Measurements from ENCODE around the gene KTI12. TPM values are rescaled to one million over a fixed set of nuclear protein-coding genes. Genes with fewer than 3 reads are reported as not detected.

The KTI12 gene
- total and polyA plus RNA-seq, 2 donors from 2014 or later = 6.4 to 8.5 TPM

- intact Hi-C loops (cut with DNase I) = loop anchor here (10.0 kb wide), 1 partner anchor 97 kb away; no protein-coding TSS in a partner anchor
Observed at GRCh38 chr1:52002038-52002917, 31.3 kb downstream of the KTI12 start.

DNA sequence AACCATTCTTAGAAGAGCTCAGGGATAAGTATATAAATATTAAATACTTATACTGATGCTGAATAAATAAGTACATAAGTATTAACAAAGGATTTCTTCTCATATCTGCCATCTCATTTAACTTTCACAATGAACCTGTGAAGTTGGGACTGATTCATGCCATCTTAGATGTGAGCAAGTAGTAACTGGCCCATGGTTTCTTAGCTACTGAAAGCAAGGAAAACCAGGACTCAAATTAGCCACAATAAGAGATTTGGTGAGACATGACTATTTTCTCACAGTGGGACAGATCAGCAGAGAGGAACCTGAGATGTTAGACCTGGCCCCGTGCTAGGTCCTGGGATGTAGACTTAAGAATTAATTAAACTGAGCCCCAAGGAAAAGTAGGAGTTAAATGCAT is 34.9 kb downstream of the KTI12 start:
- no peaks in the 10 kb centered on the region for H3K9me3 ChIP-seq (ENCODE audit: control insufficient read depth in 2 of 3, insufficient read depth in 1 of 3, low read length in 3 of 3)
- no peaks in the 10 kb centered on the region for H3K36me3 ChIP-seq (ENCODE audit: control insufficient read depth in 2 of 3, insufficient read depth in 3 of 3, low read length in 3 of 3)
- H3K4me3 ChIP-seq (ENCODE audit: low read length in 3 of 3) = no peak overlapping the region
- no peaks in the 10 kb centered on the region for H3K4me1 ChIP-seq (ENCODE audit: control insufficient read depth in 2 of 3, insufficient read depth in 2 of 3, low read depth in 1 of 3, low read length in 3 of 3)
- DNase-seq = no peak
- intact Hi-C loops (cut with DNase I) = no loop called here
- H3K27ac ChIP-seq (ENCODE audit: low read depth in 2 of 2, low read length in 2 of 2) = no peak overlapping the region
- TF ChIP-seq, protein P1, sequence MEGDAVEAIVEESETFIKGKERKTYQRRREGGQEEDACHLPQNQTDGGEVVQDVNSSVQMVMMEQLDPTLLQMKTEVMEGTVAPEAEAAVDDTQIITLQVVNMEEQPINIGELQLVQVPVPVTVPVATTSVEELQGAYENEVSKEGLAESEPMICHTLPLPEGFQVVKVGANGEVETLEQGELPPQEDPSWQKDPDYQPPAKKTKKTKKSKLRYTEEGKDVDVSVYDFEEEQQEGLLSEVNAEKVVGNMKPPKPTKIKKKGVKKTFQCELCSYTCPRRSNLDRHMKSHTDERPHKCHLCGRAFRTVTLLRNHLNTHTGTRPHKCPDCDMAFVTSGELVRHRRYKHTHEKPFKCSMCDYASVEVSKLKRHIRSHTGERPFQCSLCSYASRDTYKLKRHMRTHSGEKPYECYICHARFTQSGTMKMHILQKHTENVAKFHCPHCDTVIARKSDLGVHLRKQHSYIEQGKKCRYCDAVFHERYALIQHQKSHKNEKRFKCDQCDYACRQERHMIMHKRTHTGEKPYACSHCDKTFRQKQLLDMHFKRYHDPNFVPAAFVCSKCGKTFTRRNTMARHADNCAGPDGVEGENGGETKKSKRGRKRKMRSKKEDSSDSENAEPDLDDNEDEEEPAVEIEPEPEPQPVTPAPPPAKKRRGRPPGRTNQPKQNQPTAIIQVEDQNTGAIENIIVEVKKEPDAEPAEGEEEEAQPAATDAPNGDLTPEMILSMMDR (IDR thresholded peaks at IDR 0.05; ENCODE audit: borderline replicate concordance, extremely low read depth, insufficient read depth) = no peak
- no peak for FAIRE-seq
- no peak overlapping the region for H3K9ac ChIP-seq (ENCODE audit: low read length in 3 of 3)
- no peaks in the 10 kb centered on the region for H3K27me3 ChIP-seq (ENCODE audit: control insufficient read depth, insufficient read depth, low read length)

More at GRCh38 chr1:52002038-52002917, 31.3 kb downstream of the KTI12 start:
- H3K27me3 ChIP-seq (ENCODE audit: control insufficient read depth, insufficient read depth, low read length) = no peaks in the 10 kb centered on the region
- DNase-seq (peak in 4 of 5 donors; percentile 58 to 94 (median 83)), FAIRE-seq (no peak)
- no peak overlapping the region for H3K9ac ChIP-seq (ENCODE audit: low read length in 3 of 3)
- H3K27ac ChIP-seq (ENCODE audit: low read depth in 2 of 2, low read length in 2 of 2) = no peak overlapping the region
- no peaks in the 10 kb centered on the region for H3K36me3 ChIP-seq (ENCODE audit: control insufficient read depth in 2 of 3, insufficient read depth in 3 of 3, low read length in 3 of 3)
- peaks cover 0 to 5% (median 4%) of the 10 kb centered on the region in 3 donors for H3K4me1 ChIP-seq (ENCODE audit: control insufficient read depth in 2 of 3, insufficient read depth in 2 of 3, low read depth in 1 of 3, low read length in 3 of 3)
- no peak overlapping the region for H3K4me3 ChIP-seq (ENCODE audit: low read length in 3 of 3)
- H3K9me3 ChIP-seq (ENCODE audit: control insufficient read depth in 2 of 3, insufficient read depth in 1 of 3, low read length in 3 of 3) = no peaks in the 10 kb centered on the region
- TF ChIP-seq, protein P1 (IDR thresholded peaks at IDR 0.05; ENCODE audit: borderline replicate concordance, extremely low read depth, insufficient read depth) = peak; percentile 95

DNA sequence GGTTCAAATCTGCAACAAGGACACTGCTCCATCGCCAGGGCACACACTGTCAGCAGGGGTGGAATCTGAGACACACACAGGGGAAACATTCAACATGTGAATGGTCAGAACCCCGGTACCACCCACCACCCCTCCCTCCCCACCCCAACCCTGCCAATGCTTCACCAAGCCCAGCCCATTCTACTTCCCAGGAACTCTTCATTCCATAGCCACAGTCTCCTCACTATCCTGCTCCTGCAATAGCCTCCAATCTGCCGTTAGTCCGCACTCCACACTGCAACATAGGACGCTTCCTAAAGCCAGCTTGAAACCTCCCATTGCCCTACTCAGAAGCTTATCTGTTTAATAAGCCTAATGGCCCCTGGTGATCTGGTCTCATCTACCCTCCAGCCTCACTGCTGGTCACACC is 35.6 kb downstream of the KTI12 start:
- H3K36me3 ChIP-seq (ENCODE audit: control insufficient read depth in 2 of 3, insufficient read depth in 3 of 3, low read length in 3 of 3) = no peaks in the 10 kb centered on the region
- H3K27me3 ChIP-seq (ENCODE audit: control insufficient read depth, insufficient read depth, low read length) = no peaks in the 10 kb centered on the region
- H3K4me3 ChIP-seq (ENCODE audit: low read length in 3 of 3) = no peak overlapping the region
- H3K27ac ChIP-seq (ENCODE audit: low read depth in 2 of 2, low read length in 2 of 2) = no peak overlapping the region
- no peaks in the 10 kb centered on the region for H3K9me3 ChIP-seq (ENCODE audit: control insufficient read depth in 2 of 3, insufficient read depth in 1 of 3, low read length in 3 of 3)
- H3K9ac ChIP-seq (ENCODE audit: low read length in 3 of 3) = no peak overlapping the region
- H3K4me1 ChIP-seq (ENCODE audit: control insufficient read depth in 2 of 3, insufficient read depth in 2 of 3, low read depth in 1 of 3, low read length in 3 of 3) = no peaks in the 10 kb centered on the region
- DNase-seq (no peak), FAIRE-seq (no peak)
- TF ChIP-seq, protein P1 (IDR thresholded peaks at IDR 0.05; ENCODE audit: borderline replicate concordance, extremely low read depth, insufficient read depth) = no peak
- intact Hi-C loops (cut with DNase I) = no loop called here

Data from kidney (tissue), 14 donors.